WTC11 (cell line): ENCODE results near the gene AMIGO3. TPM values are rescaled to one million over a fixed set of nuclear protein-coding genes. Genes with fewer than 3 reads are reported as not detected.

Experiments
- CREM ChIP-seq: sonication (generic); formaldehyde crosslinking; IDR thresholded peaks from 2 replicates; pipeline ENCODE4 v1.8.1; 2022; ENCODE audit warnings: mild to moderate bottlenecking, missing genetic modification reagents, moderate library complexity
- JUN ChIP-seq: sonication (generic); formaldehyde crosslinking; IDR thresholded peaks from 2 replicates; pipeline ENCODE4 v1.8.0; 2023; ENCODE audit warnings: mild to moderate bottlenecking, missing genetic modification reagents
- NFATC4 ChIP-seq: fragments of 250-450 bp; sonication (Bioruptor Pico); IDR thresholded peaks from 2 replicates; pipeline ENCODE4 v1.9.0; 2021; ENCODE audit warnings: mild to moderate bottlenecking
- NFYB ChIP-seq: sonication (generic); formaldehyde crosslinking; conservative IDR thresholded peaks from 2 replicates; pipeline ENCODE4 v1.8.0; 2022; ENCODE audit warnings: low read depth, missing genetic modification reagents
- OVOL2 ChIP-seq: fragments of 250-450 bp; sonication (Bioruptor Pico); IDR thresholded peaks from 2 replicates; pipeline ENCODE4 v1.9.0; 2021; ENCODE audit warnings: mild to moderate bottlenecking, borderline replicate concordance
- RORB ChIP-seq: fragments of 250-450 bp; sonication (Bioruptor Pico); IDR thresholded peaks from 2 replicates; pipeline ENCODE4 v1.9.0; 2021; ENCODE audit warnings: mild to moderate bottlenecking
- SMAD3 ChIP-seq: sonication (generic); formaldehyde crosslinking; IDR thresholded peaks from 2 replicates; pipeline ENCODE4 v1.8.0; 2022; ENCODE audit warnings: missing genetic modification reagents, mild to moderate bottlenecking, borderline replicate concordance
- ZBTB21 ChIP-seq: sonication (generic); formaldehyde crosslinking; IDR thresholded peaks from 2 replicates; pipeline ENCODE4 v1.8.1; 2023; ENCODE audit warnings: mild to moderate bottlenecking, missing genetic modification reagents, borderline replicate concordance
- total RNA-seq: library from RNA; stranded (reverse); gene quantifications from 3 replicates; pipeline ENCODE4 v1.2.3, GENCODE V29; 2021
- TF ChIP-seq, protein P1 (sequence below): sonication (generic); formaldehyde crosslinking; IDR thresholded peaks from 2 replicates; pipeline ENCODE4 v1.8.0; 2023; ENCODE audit warnings: mild to moderate bottlenecking, missing genetic modification reagents
- TF ChIP-seq, protein P2 (sequence below): sonication (generic); formaldehyde crosslinking; IDR thresholded peaks from 2 replicates; pipeline ENCODE4 v1.8.0; 2023; ENCODE audit warnings: missing genetic modification reagents
- TF ChIP-seq, protein P3 (sequence below): sonication (generic); formaldehyde crosslinking; IDR thresholded peaks from 2 replicates; pipeline ENCODE4 v1.8.1; 2022; ENCODE audit warnings: low read depth, mild to moderate bottlenecking, moderate library complexity, missing genetic modification reagents, borderline replicate concordance
- TF ChIP-seq, protein P4 (sequence below): sonication (generic); formaldehyde crosslinking; IDR thresholded peaks from 2 replicates; pipeline ENCODE4 v1.8.1; 2022; ENCODE audit warnings: missing genetic modification reagents, borderline replicate concordance
- TF ChIP-seq, protein P5 (sequence below): fragments of 250-450 bp; sonication (Bioruptor Pico); conservative IDR thresholded peaks from 2 replicates; pipeline ENCODE4 v1.9.0; 2021; ENCODE audit warnings: mild to moderate bottlenecking
- TF ChIP-seq, protein P6 (sequence below): sonication (generic); formaldehyde crosslinking; IDR thresholded peaks from 2 replicates; pipeline ENCODE4 v1.8.1; 2023; ENCODE audit warnings: mild to moderate bottlenecking, missing genetic modification reagents, borderline replicate concordance
- TF ChIP-seq, protein P7 (sequence below): fragments of 250-450 bp; sonication (Bioruptor Pico); IDR thresholded peaks from 2 replicates; pipeline ENCODE4 v1.9.0; 2021; ENCODE audit warnings: moderate library complexity, mild to moderate bottlenecking, inconsistent platforms, borderline replicate concordance
- TF ChIP-seq, protein P8 (sequence below): sonication (generic); formaldehyde crosslinking; IDR thresholded peaks from 2 replicates; pipeline ENCODE4 v1.8.0; 2022; ENCODE audit warnings: mild to moderate bottlenecking, missing genetic modification reagents
- TF ChIP-seq, protein P9 (sequence below): fragments of 250-450 bp; sonication (Bioruptor Pico); IDR thresholded peaks from 2 replicates; pipeline ENCODE4 v2.1.2; 2022; ENCODE audit warnings: mild to moderate bottlenecking, moderate library complexity

AMIGO3 gene
- total RNA-seq, 1 experiment from 2014 or later, result 3.9 TPM

DNA sequence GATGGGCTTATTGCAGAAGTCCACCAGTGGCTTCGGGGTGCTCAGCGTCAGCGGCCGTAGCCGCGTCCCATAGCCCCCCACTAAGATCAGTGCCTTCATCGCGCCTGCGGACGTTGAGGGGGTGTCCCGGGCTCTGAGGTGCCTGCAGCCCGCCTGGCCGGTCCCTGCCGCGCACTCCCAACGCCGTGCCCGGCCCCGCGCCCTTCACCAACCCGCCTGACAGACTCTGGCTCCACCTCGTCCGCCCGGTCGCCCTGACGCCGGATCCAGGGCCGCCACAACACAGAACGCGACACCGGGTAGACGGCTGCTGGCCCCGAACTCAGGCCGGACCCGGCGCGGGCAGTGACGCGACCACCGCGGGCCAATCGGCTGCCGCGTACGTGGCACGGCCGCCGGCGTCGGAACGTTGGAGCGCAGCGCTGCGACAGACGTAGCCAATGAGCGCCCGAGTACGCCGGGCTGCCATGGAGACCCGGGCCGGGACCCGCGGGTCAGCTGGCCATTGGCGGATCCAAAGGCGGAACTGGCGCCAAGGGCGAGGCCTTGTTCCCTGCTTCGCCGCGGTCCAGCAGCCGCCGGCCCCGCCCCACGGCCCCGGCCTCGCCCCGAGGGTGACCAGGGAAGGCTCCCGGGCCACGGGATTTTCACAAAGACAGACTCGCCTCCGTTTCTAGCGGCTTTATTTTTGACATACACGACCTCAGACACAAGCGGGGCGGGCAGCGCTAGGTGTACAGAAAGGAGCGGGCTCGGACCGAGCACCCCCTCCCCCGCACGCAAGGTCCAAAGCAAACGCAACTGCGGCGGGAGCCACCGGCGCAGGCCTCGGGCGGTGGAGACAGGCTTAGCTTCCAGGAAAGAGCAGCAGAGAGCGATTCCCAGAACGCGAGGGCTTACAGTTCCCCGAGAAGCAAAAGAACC, 4.4 kb upstream of the AMIGO3 start, which contains the start of gene GMPPB (continued):
- TF ChIP-seq OVOL2 (CRISPR knock-in tag) (no peak), JUN (no peak), CREM (CRISPR knock-in tag) (peak; percentile 97), ZBTB21 (CRISPR knock-in tag) (peak; percentile 6; the same call in 1 of the 2 replicates), NFYB (peak; percentile 90), SMAD3 (CRISPR knock-in tag) (no peak), NFATC4 (CRISPR knock-in tag) (0 out of 2 replicates have a peak, but pooled peaks have one; percentile 50), RORB (CRISPR knock-in tag) (no peak)
- TF ChIP-seq, protein P1, sequence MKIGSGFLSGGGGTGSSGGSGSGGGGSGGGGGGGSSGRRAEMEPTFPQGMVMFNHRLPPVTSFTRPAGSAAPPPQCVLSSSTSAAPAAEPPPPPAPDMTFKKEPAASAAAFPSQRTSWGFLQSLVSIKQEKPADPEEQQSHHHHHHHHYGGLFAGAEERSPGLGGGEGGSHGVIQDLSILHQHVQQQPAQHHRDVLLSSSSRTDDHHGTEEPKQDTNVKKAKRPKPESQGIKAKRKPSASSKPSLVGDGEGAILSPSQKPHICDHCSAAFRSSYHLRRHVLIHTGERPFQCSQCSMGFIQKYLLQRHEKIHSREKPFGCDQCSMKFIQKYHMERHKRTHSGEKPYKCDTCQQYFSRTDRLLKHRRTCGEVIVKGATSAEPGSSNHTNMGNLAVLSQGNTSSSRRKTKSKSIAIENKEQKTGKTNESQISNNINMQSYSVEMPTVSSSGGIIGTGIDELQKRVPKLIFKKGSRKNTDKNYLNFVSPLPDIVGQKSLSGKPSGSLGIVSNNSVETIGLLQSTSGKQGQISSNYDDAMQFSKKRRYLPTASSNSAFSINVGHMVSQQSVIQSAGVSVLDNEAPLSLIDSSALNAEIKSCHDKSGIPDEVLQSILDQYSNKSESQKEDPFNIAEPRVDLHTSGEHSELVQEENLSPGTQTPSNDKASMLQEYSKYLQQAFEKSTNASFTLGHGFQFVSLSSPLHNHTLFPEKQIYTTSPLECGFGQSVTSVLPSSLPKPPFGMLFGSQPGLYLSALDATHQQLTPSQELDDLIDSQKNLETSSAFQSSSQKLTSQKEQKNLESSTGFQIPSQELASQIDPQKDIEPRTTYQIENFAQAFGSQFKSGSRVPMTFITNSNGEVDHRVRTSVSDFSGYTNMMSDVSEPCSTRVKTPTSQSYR, result 0 out of 2 replicates have a peak, but pooled peaks have one; percentile 0
- TF ChIP-seq, protein P2, sequence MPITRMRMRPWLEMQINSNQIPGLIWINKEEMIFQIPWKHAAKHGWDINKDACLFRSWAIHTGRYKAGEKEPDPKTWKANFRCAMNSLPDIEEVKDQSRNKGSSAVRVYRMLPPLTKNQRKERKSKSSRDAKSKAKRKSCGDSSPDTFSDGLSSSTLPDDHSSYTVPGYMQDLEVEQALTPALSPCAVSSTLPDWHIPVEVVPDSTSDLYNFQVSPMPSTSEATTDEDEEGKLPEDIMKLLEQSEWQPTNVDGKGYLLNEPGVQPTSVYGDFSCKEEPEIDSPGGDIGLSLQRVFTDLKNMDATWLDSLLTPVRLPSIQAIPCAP, result no peak
- TF ChIP-seq, protein P3, sequence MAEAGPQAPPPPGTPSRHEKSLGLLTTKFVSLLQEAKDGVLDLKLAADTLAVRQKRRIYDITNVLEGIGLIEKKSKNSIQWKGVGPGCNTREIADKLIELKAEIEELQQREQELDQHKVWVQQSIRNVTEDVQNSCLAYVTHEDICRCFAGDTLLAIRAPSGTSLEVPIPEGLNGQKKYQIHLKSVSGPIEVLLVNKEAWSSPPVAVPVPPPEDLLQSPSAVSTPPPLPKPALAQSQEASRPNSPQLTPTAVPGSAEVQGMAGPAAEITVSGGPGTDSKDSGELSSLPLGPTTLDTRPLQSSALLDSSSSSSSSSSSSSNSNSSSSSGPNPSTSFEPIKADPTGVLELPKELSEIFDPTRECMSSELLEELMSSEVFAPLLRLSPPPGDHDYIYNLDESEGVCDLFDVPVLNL (CRISPR knock-in tag), result no peak
- TF ChIP-seq, protein P4, sequence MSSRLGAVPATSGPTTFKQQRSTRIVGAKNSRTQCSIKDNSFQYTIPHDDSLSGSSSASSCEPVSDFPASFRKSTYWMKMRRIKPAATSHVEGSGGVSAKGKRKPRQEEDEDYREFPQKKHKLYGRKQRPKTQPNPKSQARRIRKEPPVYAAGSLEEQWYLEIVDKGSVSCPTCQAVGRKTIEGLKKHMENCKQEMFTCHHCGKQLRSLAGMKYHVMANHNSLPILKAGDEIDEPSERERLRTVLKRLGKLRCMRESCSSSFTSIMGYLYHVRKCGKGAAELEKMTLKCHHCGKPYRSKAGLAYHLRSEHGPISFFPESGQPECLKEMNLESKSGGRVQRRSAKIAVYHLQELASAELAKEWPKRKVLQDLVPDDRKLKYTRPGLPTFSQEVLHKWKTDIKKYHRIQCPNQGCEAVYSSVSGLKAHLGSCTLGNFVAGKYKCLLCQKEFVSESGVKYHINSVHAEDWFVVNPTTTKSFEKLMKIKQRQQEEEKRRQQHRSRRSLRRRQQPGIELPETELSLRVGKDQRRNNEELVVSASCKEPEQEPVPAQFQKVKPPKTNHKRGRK (CRISPR knock-in tag), result no peak
- TF ChIP-seq, protein P5, sequence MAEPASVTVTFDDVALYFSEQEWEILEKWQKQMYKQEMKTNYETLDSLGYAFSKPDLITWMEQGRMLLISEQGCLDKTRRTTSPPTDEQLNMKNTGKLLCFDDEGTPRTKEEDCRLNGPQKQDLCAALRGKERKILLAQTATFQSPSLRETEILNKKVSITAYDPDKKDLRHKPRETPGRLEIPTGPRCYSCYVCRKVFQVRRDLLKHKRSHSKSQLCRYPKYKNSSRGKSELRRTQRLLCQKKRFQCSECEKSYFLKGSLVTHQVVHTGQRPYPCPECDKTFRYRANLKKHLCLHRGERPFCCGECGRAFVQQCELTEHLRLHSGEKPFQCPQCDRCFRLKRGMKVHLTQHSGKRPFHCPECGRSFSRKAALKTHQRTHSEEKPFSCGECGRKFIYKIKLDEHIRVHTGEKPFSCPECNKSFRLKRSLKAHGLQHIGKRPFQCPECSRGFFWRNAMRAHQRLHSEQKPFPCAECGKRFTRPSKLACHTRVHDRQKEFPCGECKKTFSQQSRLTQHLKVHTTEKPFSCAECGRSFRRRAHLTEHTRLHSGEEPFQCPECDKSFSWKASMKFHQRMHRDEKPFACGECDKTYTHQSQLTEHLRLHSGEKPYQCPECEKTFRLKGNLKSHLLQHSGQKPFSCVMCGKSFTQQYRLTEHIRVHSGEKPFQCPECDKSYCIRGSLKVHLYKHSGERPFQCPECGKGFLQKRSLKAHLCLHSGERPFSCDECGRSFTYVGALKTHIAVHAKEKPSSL (CRISPR knock-in tag), result no peak
- TF ChIP-seq, protein P6, sequence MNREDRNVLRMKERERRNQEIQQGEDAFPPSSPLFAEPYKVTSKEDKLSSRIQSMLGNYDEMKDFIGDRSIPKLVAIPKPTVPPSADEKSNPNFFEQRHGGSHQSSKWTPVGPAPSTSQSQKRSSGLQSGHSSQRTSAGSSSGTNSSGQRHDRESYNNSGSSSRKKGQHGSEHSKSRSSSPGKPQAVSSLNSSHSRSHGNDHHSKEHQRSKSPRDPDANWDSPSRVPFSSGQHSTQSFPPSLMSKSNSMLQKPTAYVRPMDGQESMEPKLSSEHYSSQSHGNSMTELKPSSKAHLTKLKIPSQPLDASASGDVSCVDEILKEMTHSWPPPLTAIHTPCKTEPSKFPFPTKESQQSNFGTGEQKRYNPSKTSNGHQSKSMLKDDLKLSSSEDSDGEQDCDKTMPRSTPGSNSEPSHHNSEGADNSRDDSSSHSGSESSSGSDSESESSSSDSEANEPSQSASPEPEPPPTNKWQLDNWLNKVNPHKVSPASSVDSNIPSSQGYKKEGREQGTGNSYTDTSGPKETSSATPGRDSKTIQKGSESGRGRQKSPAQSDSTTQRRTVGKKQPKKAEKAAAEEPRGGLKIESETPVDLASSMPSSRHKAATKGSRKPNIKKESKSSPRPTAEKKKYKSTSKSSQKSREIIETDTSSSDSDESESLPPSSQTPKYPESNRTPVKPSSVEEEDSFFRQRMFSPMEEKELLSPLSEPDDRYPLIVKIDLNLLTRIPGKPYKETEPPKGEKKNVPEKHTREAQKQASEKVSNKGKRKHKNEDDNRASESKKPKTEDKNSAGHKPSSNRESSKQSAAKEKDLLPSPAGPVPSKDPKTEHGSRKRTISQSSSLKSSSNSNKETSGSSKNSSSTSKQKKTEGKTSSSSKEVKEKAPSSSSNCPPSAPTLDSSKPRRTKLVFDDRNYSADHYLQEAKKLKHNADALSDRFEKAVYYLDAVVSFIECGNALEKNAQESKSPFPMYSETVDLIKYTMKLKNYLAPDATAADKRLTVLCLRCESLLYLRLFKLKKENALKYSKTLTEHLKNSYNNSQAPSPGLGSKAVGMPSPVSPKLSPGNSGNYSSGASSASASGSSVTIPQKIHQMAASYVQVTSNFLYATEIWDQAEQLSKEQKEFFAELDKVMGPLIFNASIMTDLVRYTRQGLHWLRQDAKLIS (CRISPR knock-in tag), result 0 out of 2 replicates have a peak, but pooled peaks have one; percentile 36
- TF ChIP-seq, protein P7, sequence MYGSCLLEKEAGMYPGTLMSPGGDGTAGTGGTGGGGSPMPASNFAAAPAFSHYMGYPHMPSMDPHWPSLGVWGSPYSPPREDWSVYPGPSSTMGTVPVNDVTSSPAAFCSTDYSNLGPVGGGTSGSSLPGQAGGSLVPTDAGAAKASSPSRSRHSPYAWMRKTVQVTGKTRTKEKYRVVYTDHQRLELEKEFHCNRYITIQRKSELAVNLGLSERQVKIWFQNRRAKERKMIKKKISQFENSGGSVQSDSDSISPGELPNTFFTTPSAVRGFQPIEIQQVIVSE (CRISPR knock-in tag), result no peak
- TF ChIP-seq, protein P8, sequence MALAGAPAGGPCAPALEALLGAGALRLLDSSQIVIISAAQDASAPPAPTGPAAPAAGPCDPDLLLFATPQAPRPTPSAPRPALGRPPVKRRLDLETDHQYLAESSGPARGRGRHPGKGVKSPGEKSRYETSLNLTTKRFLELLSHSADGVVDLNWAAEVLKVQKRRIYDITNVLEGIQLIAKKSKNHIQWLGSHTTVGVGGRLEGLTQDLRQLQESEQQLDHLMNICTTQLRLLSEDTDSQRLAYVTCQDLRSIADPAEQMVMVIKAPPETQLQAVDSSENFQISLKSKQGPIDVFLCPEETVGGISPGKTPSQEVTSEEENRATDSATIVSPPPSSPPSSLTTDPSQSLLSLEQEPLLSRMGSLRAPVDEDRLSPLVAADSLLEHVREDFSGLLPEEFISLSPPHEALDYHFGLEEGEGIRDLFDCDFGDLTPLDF (CRISPR knock-in tag), result no peak
- TF ChIP-seq, protein P9, sequence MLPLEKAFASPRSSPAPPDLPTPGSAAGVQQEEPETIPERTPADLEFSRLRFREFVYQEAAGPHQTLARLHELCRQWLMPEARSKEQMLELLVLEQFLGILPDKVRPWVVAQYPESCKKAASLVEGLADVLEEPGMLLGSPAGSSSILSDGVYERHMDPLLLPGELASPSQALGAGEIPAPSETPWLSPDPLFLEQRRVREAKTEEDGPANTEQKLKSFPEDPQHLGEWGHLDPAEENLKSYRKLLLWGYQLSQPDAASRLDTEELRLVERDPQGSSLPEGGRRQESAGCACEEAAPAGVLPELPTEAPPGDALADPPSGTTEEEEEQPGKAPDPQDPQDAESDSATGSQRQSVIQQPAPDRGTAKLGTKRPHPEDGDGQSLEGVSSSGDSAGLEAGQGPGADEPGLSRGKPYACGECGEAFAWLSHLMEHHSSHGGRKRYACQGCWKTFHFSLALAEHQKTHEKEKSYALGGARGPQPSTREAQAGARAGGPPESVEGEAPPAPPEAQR, result no peak
